IMR-90 (cell line): ENCODE data around the gene PCOLCE2. TPM values are rescaled to one million over a fixed set of nuclear protein-coding genes. Genes with fewer than 3 reads are reported as not detected.

Source experiments
- ATAC-seq: fragments of 200-7000 bp; cut with Tn5 transposase; 2 replicates; pipeline ENCODE4 v1.9.1; 2020; ENCODE audit warnings: low read depth, mild to moderate bottlenecking, moderate library complexity
- BruUV-seq: library from RNA; stranded (reverse); fragments of 400-500 nt; replicated peaks from 2 replicates; lab custom pipeline; 2021; lab: Mats Ljungman, UMichigan
- CTCF ChIA-PET: fragments of 300-600 bp; formaldehyde crosslinking; extraction: SDS; loops from one replicate; lab custom pipeline; 2021; ENCODE audit warnings: antibody characterized with exemption; lab: Yijun Ruan, JAX
- POLR2A ChIA-PET: fragments of 300-600 bp; sonication (Branson Sonifier 250); formaldehyde crosslinking; loops from one replicate; lab custom pipeline; 2022; ENCODE audit warnings: antibody characterized with exemption; ENCODE audit not compliant: unreplicated experiment; lab: Charles Lee
- DNase-seq: peaks from one replicate; pipeline ENCODE4 v3.0.0; 2013
- H2AFZ ChIP-seq: replicated peaks from 2 replicates; pipeline ENCODE3; 2013; ENCODE audit warnings: low read length, mild to moderate bottlenecking; ENCODE audit not compliant: poor library complexity
- H2AK5ac ChIP-seq: 2 replicates; pipeline ENCODE4 v1.6.1; 2013; ENCODE audit warnings: low read depth, low read length, inconsistent platforms
- H2AK9ac ChIP-seq: replicated peaks from 2 replicates; pipeline ENCODE3; 2013; ENCODE audit warnings: mild to moderate bottlenecking, low read depth, low read length, moderate library complexity; ENCODE audit not compliant: poor library complexity
- H2BK120ac ChIP-seq: 2 replicates; pipeline ENCODE4 v1.6.1; 2013; ENCODE audit warnings: low read depth, low read length, inconsistent platforms
- H2BK15ac ChIP-seq: 3 replicates; pipeline ENCODE4 v1.6.1; 2013; ENCODE audit warnings: low read depth, low read length, inconsistent platforms
- H2BK20ac ChIP-seq: 2 replicates; pipeline ENCODE4 v1.6.1; 2013; ENCODE audit warnings: low read depth, mild to moderate bottlenecking, inconsistent platforms, low read length, moderate library complexity
- H2BK5ac ChIP-seq: 2 replicates; pipeline ENCODE4 v1.6.1; 2013; ENCODE audit warnings: mild to moderate bottlenecking, low read depth, low read length, inconsistent platforms; ENCODE audit not compliant: poor library complexity, severe bottlenecking
- H3K14ac ChIP-seq: replicated peaks from 2 replicates; pipeline ENCODE4 v1.6.1; 2013; ENCODE audit warnings: low read depth, low read length, inconsistent platforms
- H3K18ac ChIP-seq: 2 replicates; pipeline ENCODE4 v1.6.1; 2013; ENCODE audit warnings: low read depth, low read length, control low read depth
- H3K23ac ChIP-seq: 2 replicates; pipeline ENCODE4 v1.6.1; 2013; ENCODE audit warnings: low read depth, low read length, inconsistent platforms
- H3K27ac ChIP-seq: 2 replicates; pipeline ENCODE4 v1.5.1; 2013; ENCODE audit warnings: mild to moderate bottlenecking, control low read depth, low read length; ENCODE audit not compliant: insufficient read depth
- H3K27me3 ChIP-seq: 2 replicates; pipeline ENCODE4 v1.6.1; 2013; ENCODE audit warnings: low read length; ENCODE audit not compliant: control insufficient read depth, insufficient read depth
- H3K36me3 ChIP-seq: 2 replicates; pipeline ENCODE4 v1.6.1; 2013; ENCODE audit warnings: low read length, mixed read lengths; ENCODE audit not compliant: control insufficient read depth, insufficient read depth
- H3K4ac ChIP-seq: 2 replicates; pipeline ENCODE4 v1.6.1; 2013; ENCODE audit warnings: low read depth, low read length, inconsistent platforms
- H3K4me1 ChIP-seq: 2 replicates; pipeline ENCODE4 v1.6.1; 2013; ENCODE audit warnings: low read length, mixed read lengths; ENCODE audit not compliant: control insufficient read depth, insufficient read depth
- H3K4me2 ChIP-seq: 2 replicates; pipeline ENCODE4 v1.6.1; 2013; ENCODE audit warnings: low read depth, mild to moderate bottlenecking, control low read depth, low read length, moderate library complexity
- H3K4me3 ChIP-seq: 2 replicates; pipeline ENCODE4 v1.5.1; 2013; ENCODE audit warnings: low read depth, mild to moderate bottlenecking, control low read depth, low read length, moderate library complexity; ENCODE audit not compliant: insufficient read depth
- H3K56ac ChIP-seq: 2 replicates; pipeline ENCODE4 v1.6.1; 2013; ENCODE audit warnings: low read length, inconsistent platforms; ENCODE audit not compliant: insufficient read depth; ENCODE audit errors: extremely low read depth
- H3K79me1 ChIP-seq, 2 experiments: 2 replicates each; pipeline ENCODE4 v1.6.1; 2013; ENCODE audit warnings: low read length in 2 of 2, inconsistent platforms in 1 of 2, low read depth in 1 of 2
- H3K9ac ChIP-seq: 2 replicates; pipeline ENCODE4 v1.6.1; 2013; ENCODE audit warnings: low read depth, low read length, control low read depth
- H3K9me1 ChIP-seq: 2 replicates; pipeline ENCODE4 v1.6.1; 2013; ENCODE audit warnings: low read length, inconsistent platforms; ENCODE audit not compliant: insufficient read depth
- H3K9me3 ChIP-seq: 2 replicates; pipeline ENCODE4 v1.6.1; 2013; ENCODE audit warnings: low read length; ENCODE audit not compliant: control insufficient read depth, insufficient read depth
- H4K20me1 ChIP-seq: 2 replicates; pipeline ENCODE4 v1.6.1; 2013; ENCODE audit warnings: low read length, inconsistent platforms; ENCODE audit not compliant: insufficient read depth
- H4K5ac ChIP-seq: 2 replicates; pipeline ENCODE4 v1.6.1; 2013; ENCODE audit warnings: mild to moderate bottlenecking, low read depth, low read length, control low read depth
- H4K8ac ChIP-seq, 2 experiments: 2 replicates each; pipeline ENCODE4 v1.6.1; 2013; ENCODE audit warnings: low read depth in 2 of 2, low read length in 2 of 2, control low read depth in 1 of 2, inconsistent platforms in 1 of 2
- H4K91ac ChIP-seq: 2 replicates; pipeline ENCODE4 v1.6.1; 2013; ENCODE audit warnings: low read depth, low read length, inconsistent platforms; ENCODE audit not compliant: insufficient read depth
- BHLHE40 ChIP-seq: fragments of 150-350 bp; IDR thresholded peaks from 2 replicates; pipeline ENCODE4 v1.6.1; 2016; ENCODE audit warnings: mild to moderate bottlenecking, low read depth, low read length
- CEBPB ChIP-seq: IDR thresholded peaks from 2 replicates; pipeline ENCODE4 v1.6.1; 2012; ENCODE audit warnings: low read depth, low read length, improper control_type of control experiment
- CHD1 ChIP-seq: IDR thresholded peaks from 2 replicates; pipeline ENCODE4 v1.6.1; 2012; ENCODE audit warnings: low read depth, low read length, improper control_type of control experiment
- CTCF ChIP-seq: conservative IDR thresholded peaks from 2 replicates; pipeline ENCODE4 v1.5.1; 2012; ENCODE audit warnings: mild to moderate bottlenecking, low read depth, low read length, improper control_type of control experiment
- ELK1 ChIP-seq: fragments of 150-350 bp; IDR thresholded peaks from 2 replicates; pipeline ENCODE4 v1.6.1; 2016; ENCODE audit warnings: low read depth, mild to moderate bottlenecking, low read length, moderate library complexity, borderline replicate concordance
- FOS ChIP-seq: fragments of 150-350 bp; IDR thresholded peaks from 2 replicates; pipeline ENCODE4 v1.6.1; 2016; ENCODE audit warnings: low read depth, low read length
- MAFK ChIP-seq: IDR thresholded peaks from 2 replicates; pipeline ENCODE4 v1.6.1; 2012; ENCODE audit warnings: low read depth, low read length, improper control_type of control experiment
- MAZ ChIP-seq: IDR thresholded peaks from 2 replicates; pipeline ENCODE4 v1.6.1; 2012; ENCODE audit warnings: low read depth, mild to moderate bottlenecking, low read length, improper control_type of control experiment, moderate library complexity, borderline replicate concordance
- MXI1 ChIP-seq: IDR thresholded peaks from 2 replicates; pipeline ENCODE4 v1.6.1; 2012; ENCODE audit warnings: low read depth, mild to moderate bottlenecking, low read length, moderate library complexity, borderline replicate concordance
- NFE2L2 ChIP-seq: fragments of 150-350 bp; IDR thresholded peaks from 2 replicates; pipeline ENCODE4 v1.6.1; 2016; ENCODE audit warnings: low read depth, mild to moderate bottlenecking, low read length
- POLR2A ChIP-seq: IDR thresholded peaks from 2 replicates; pipeline ENCODE4 v1.6.1; 2012; ENCODE audit warnings: mild to moderate bottlenecking, low read depth, low read length
- RAD21 ChIP-seq: IDR thresholded peaks from 2 replicates; pipeline ENCODE4 v1.6.1; 2012; ENCODE audit warnings: low read length, improper control_type of control experiment
- RCOR1 ChIP-seq: IDR thresholded peaks from 2 replicates; pipeline ENCODE4 v1.6.1; 2012; ENCODE audit warnings: mild to moderate bottlenecking, low read length, improper control_type of control experiment; ENCODE audit not compliant: insufficient replicate concordance
- RFX5 ChIP-seq: IDR thresholded peaks from 2 replicates; pipeline ENCODE4 v1.8.0; 2012; ENCODE audit warnings: low read depth, mild to moderate bottlenecking, low read length, moderate library complexity
- SMC3 ChIP-seq: fragments of 150-350 bp; IDR thresholded peaks from 2 replicates; pipeline ENCODE4 v1.6.1; 2016; ENCODE audit warnings: low read depth, mild to moderate bottlenecking, antibody characterized with exemption, low read length, moderate library complexity
- USF2 ChIP-seq: fragments of 150-350 bp; IDR thresholded peaks from 2 replicates; pipeline ENCODE4 v1.6.1; 2017; ENCODE audit warnings: mild to moderate bottlenecking, antibody characterized with exemption, low read length, low read depth
- dilution Hi-C: fragments of 300-500 bp; cut with HindIII; formaldehyde crosslinking; loops from one replicate; pipeline ENCODE4 v1.14.3; 2018; ENCODE audit warnings: low sequenced_read_pairs; ENCODE audit not compliant: unreplicated experiment
- in situ Hi-C: fragments of 300-500 bp; cut with MboI; formaldehyde crosslinking; loops from 3 replicates; pipeline ENCODE4 v1.14.3; 2019; ENCODE audit warnings: low sequenced_read_pairs, inconsistent platforms, mixed read lengths
- intact Hi-C: fragments of 100-400 bp; cut with micrococcal nuclease; formaldehyde crosslinking; loops from 2 replicates; pipeline ENCODE4 v1.10.0; 2022
- polyA plus RNA-seq, 3 experiments: library from polyadenylated mRNA; depleted of rRNA; stranded (reverse); fragments of >200 nt; gene quantifications; 2 replicates each; pipeline ENCODE4 v1.2.3, GENCODE V29; 2012; ENCODE audit warnings: low replicate concordance in 1 of 3
- total RNA-seq: library from RNA; depleted of rRNA; stranded (reverse); fragments of >200 nt; gene quantifications from 2 replicates; pipeline ENCODE4 v1.2.3, GENCODE V29; 2012

The PCOLCE2 gene
- total and polyA plus RNA-seq, 2 of the 4 experiments (the other 2 are of a cell fraction), result 0.50 to 0.54 TPM

- Histone ChIP-seq H4K20me1 (no peaks in the 10 kb centered on the region), H3K4me3 (no peak overlapping the region), H3K9ac (no peak overlapping the region), H2AK5ac (no peak overlapping the region), H3K14ac (no peak overlapping the region), H3K79me1 (no peaks in the 10 kb centered on the region), H4K8ac (no peak overlapping the region), H2AK9ac (no peak overlapping the region), H3K27me3 (peaks cover 9% of the 10 kb centered on the region), H3K4ac (no peak overlapping the region), H3K4me2 (no peak overlapping the region), H4K91ac (no peak overlapping the region), H3K56ac (no peak overlapping the region), H3K23ac (no peak overlapping the region), H2BK15ac (no peak overlapping the region), H2AFZ (no peak overlapping the region), H3K18ac (no peak overlapping the region), H3K27ac (no peak overlapping the region), H2BK20ac (no peak overlapping the region), H2BK120ac (no peak overlapping the region), H3K36me3 (no peaks in the 10 kb centered on the region), H2BK5ac (no peak overlapping the region), H3K4me1 (no peaks in the 10 kb centered on the region), H3K9me3 (no peaks in the 10 kb centered on the region; the same call in 1 of the 2 replicates), H4K5ac (no peak overlapping the region), H3K9me1 (no peaks in the 10 kb centered on the region)
- ChIA-PET CTCF (no interaction called here), POLR2A (no interaction called here)
- dilution Hi-C loops, result no loop called here
- BruUV-seq, result no TSS peak
- intact Hi-C loops, result no loop called here
- TF ChIP-seq BHLHE40, result no peak
- no peak for TF ChIP-seq CTCF
- no peak for TF ChIP-seq RFX5
- TF ChIP-seq ELK1, result no peak
- TF ChIP-seq USF2, result no peak
- no peak for TF ChIP-seq NFE2L2
- TF ChIP-seq CHD1, result no peak
- TF ChIP-seq MAZ, result no peak
- TF ChIP-seq POLR2A, result no peak
- no peak for TF ChIP-seq RCOR1
- TF ChIP-seq SMC3, result no peak
- no peak for TF ChIP-seq FOS
- TF ChIP-seq RAD21, result no peak
- TF ChIP-seq MXI1, result no peak
- no peak for TF ChIP-seq MAFK
- TF ChIP-seq CEBPB, result no peak
- no peak for DNase-seq
- in situ Hi-C loops, result no loop called here
- no peak for ATAC-seq
Measured at GRCh38 chr3:142923694-142924093, 34.8 kb upstream of the PCOLCE2 start.
